Neural cell (in vitro differentiated cells): ENCODE data around the gene H19. TPM values are rescaled to one million over a fixed set of nuclear protein-coding genes. Genes with fewer than 3 reads are reported as not detected.

ENCODE experiments used
- H2AFZ ChIP-seq: fragments of 200-600, 300-800 bp; sonication (generic), shearing (Covaris generic); 2 replicates; pipeline ENCODE4 v1.6.0; 2014; ENCODE audit warnings: low read depth, mild to moderate bottlenecking, antibody characterized with exemption, low read length, moderate library complexity
- H3F3A ChIP-seq: fragments of 200-600 bp; shearing (Covaris generic); 2 replicates; pipeline ENCODE4 v1.6.1; 2016; ENCODE audit warnings: mild to moderate bottlenecking, moderate library complexity, mixed read lengths, antibody characterized with exemption, low read length; ENCODE audit not compliant: insufficient read depth, poor library complexity, severe bottlenecking
- H3K27ac ChIP-seq: fragments of 200-600, 300-800 bp; sonication (generic), shearing (Covaris generic); 2 replicates; pipeline ENCODE4 v1.5.1; 2014; ENCODE audit warnings: mild to moderate bottlenecking, low read length, moderate library complexity
- H3K27me3 ChIP-seq: fragments of 300-800, 200-600 bp; sonication (generic), shearing (Covaris generic); 2 replicates; pipeline ENCODE4 v1.6.0; 2014; ENCODE audit warnings: mild to moderate bottlenecking, low read depth, low read length, moderate library complexity; ENCODE audit not compliant: insufficient read depth
- H3K36me3 ChIP-seq: fragments of 300-800, 200-600 bp; sonication (generic), shearing (Covaris generic); 2 replicates; pipeline ENCODE4 v1.5.1; 2014; ENCODE audit warnings: mild to moderate bottlenecking, antibody characterized with exemption, low read length, moderate library complexity; ENCODE audit not compliant: insufficient read depth
- H3K4me2 ChIP-seq: fragments of 300-800, 200-600 bp; sonication (generic), shearing (Covaris generic); 2 replicates; pipeline ENCODE4 v1.6.0; 2014; ENCODE audit warnings: mild to moderate bottlenecking, low read length
- H3K4me3 ChIP-seq: fragments of 300-800, 200-600 bp; sonication (generic), shearing (Covaris generic); 2 replicates; pipeline ENCODE4 v1.5.1; 2014; ENCODE audit warnings: mild to moderate bottlenecking, low read length, moderate library complexity
- H3K79me2 ChIP-seq: fragments of 200-600 bp; shearing (Covaris generic); replicated peaks from 2 replicates; pipeline ENCODE4 v1.6.0; 2014; ENCODE audit warnings: mild to moderate bottlenecking, low read length, moderate library complexity; ENCODE audit not compliant: insufficient read depth
- H3K9ac ChIP-seq: fragments of 300-800, 200-600 bp; sonication (generic), shearing (Covaris generic); 2 replicates; pipeline ENCODE4 v1.6.1; 2016; ENCODE audit warnings: mild to moderate bottlenecking, low read length, mixed read lengths
- H3K9me2 ChIP-seq: fragments of 200-600 bp; shearing (Covaris generic); 2 replicates; pipeline ENCODE4 v1.6.1; 2016; ENCODE audit warnings: mild to moderate bottlenecking, low read length, mixed read lengths; ENCODE audit not compliant: insufficient read depth
- H3K9me3 ChIP-seq: fragments of 200-600, 300-800 bp; sonication (generic), shearing (Covaris generic); 2 replicates; pipeline ENCODE4 v1.6.1; 2016; ENCODE audit warnings: mild to moderate bottlenecking, mixed run types, low read length, moderate library complexity, mixed read lengths
- H4K20me1 ChIP-seq: fragments of 200-600 bp; shearing (Covaris generic); 2 replicates; pipeline ENCODE4 v1.6.1; 2016; ENCODE audit warnings: mild to moderate bottlenecking, mixed run types; ENCODE audit not compliant: insufficient read depth
- CTCF ChIP-seq: fragments of 450-650 bp; IDR thresholded peaks from 2 replicates; pipeline ENCODE4 v1.5.1; 2014; ENCODE audit warnings: antibody characterized with exemption, mild to moderate bottlenecking, moderate library complexity; ENCODE audit not compliant: poor library complexity, severe bottlenecking
- EP300 ChIP-seq: fragments of 450-650 bp; conservative IDR thresholded peaks from 2 replicates; pipeline ENCODE4 v1.6.1; 2014; ENCODE audit warnings: antibody characterized with exemption, mild to moderate bottlenecking, moderate library complexity; ENCODE audit not compliant: poor library complexity, severe bottlenecking
- EZH2 ChIP-seq: fragments of 200-600, 300-800 bp; shearing (Covaris generic), sonication (generic); IDR thresholded peaks from 2 replicates; pipeline ENCODE4 v1.6.1; 2014; ENCODE audit warnings: antibody characterized with exemption, low read length, borderline replicate concordance, mild to moderate bottlenecking; ENCODE audit not compliant: insufficient read depth, poor library complexity, severe bottlenecking
- MXI1 ChIP-seq: fragments of 450-650 bp; conservative IDR thresholded peaks from 2 replicates; pipeline ENCODE4 v1.6.1; 2014; ENCODE audit warnings: antibody characterized with exemption, mild to moderate bottlenecking; ENCODE audit not compliant: poor library complexity, severe bottlenecking
- POLR2AphosphoS5 ChIP-seq: IDR thresholded peaks from 2 replicates; pipeline ENCODE4 v1.6.1; 2012
- RAD21 ChIP-seq: fragments of 450-650 bp; conservative IDR thresholded peaks from 2 replicates; pipeline ENCODE4 v1.6.1; 2014; ENCODE audit warnings: antibody characterized with exemption, mild to moderate bottlenecking, moderate library complexity
- REST ChIP-seq: IDR thresholded peaks from 2 replicates; pipeline ENCODE4 v1.6.1; 2012; ENCODE audit warnings: borderline replicate concordance
- SMC3 ChIP-seq: fragments of 450-650 bp; conservative IDR thresholded peaks from 2 replicates; pipeline ENCODE4 v1.6.1; 2014; ENCODE audit warnings: antibody characterized with exemption, mild to moderate bottlenecking, moderate library complexity; ENCODE audit not compliant: poor library complexity
- TAF1 ChIP-seq: IDR thresholded peaks from 2 replicates; pipeline ENCODE4 v1.6.1; 2012; ENCODE audit warnings: low read depth
- polyA plus RNA-seq: library from polyadenylated mRNA; depleted of rRNA; stranded (reverse); fragments of >200 nt; gene quantifications from 2 replicates; pipeline ENCODE4 v1.2.3, GENCODE V29; 2014

Gene H19
- polyA plus RNA-seq, 1 donor from 2014 or later: not detected

GRCh38 chr11:2002042-2002776 lies 4.6 kb upstream of the H19 start:
- no peak for TF ChIP-seq SMC3
- TF ChIP-seq MXI1: no peak
- no peak for TF ChIP-seq EZH2
- no peaks in the 10 kb centered on the region for H3K79me2 ChIP-seq
- H3K9ac ChIP-seq: no peak overlapping the region
- H2AFZ ChIP-seq: no peak overlapping the region
- H3K36me3 ChIP-seq: no peaks in the 10 kb centered on the region
- H3K9me2 ChIP-seq: no peaks in the 10 kb centered on the region
- H3F3A ChIP-seq: no peaks in the 10 kb centered on the region
- H3K9me3 ChIP-seq: no peaks in the 10 kb centered on the region
- no peaks in the 10 kb centered on the region for H4K20me1 ChIP-seq
- no peak overlapping the region for H3K4me3 ChIP-seq
- no peak overlapping the region for H3K27ac ChIP-seq
- H3K4me2 ChIP-seq: no peak overlapping the region
- H3K27me3 ChIP-seq: no peaks in the 10 kb centered on the region

- Histone ChIP-seq H3K4me2 (no peak overlapping the region), H3K4me3 (no peak overlapping the region), H3K36me3 (no peaks in the 10 kb centered on the region), H3K27ac (no peak overlapping the region), H3K9me3 (no peaks in the 10 kb centered on the region), H3K9ac (no peak overlapping the region), H2AFZ (no peak overlapping the region), H3K27me3 (no peaks in the 10 kb centered on the region), H4K20me1 (no peaks in the 10 kb centered on the region), H3F3A (no peaks in the 10 kb centered on the region), H3K79me2 (no peaks in the 10 kb centered on the region), H3K9me2 (no peaks in the 10 kb centered on the region)
- TF ChIP-seq MXI1: no peak
- no peak for TF ChIP-seq REST
- TF ChIP-seq CTCF: no peak
- no peak for TF ChIP-seq EP300
- TF ChIP-seq RAD21: no peak
- no peak for TF ChIP-seq EZH2
- no peak for TF ChIP-seq TAF1
- no peak for TF ChIP-seq POLR2AphosphoS5
- TF ChIP-seq SMC3: no peak
Observed at GRCh38 chr11:1998861-1999260, 1.2 kb upstream of the H19 start.
